HepG2 (cell line): ENCODE data around the gene DPEP3. TPM values are rescaled to one million over a fixed set of nuclear protein-coding genes. Genes with fewer than 3 reads are reported as not detected.
A peak's percentile ranks its signal among the peaks of the same experiment; 100 is the strongest.

Experiments used
- ATF1 ChIP-seq: IDR thresholded peaks from 2 replicates; pipeline ENCODE4 v1.6.1; 2016; ENCODE audit warnings: mild to moderate bottlenecking, control low read depth
- CEBPZ ChIP-seq: IDR thresholded peaks from 2 replicates; pipeline ENCODE4 v1.6.1; 2012; ENCODE audit warnings: low read length, improper control_type of control experiment
- JDP2 ChIP-seq: sonication (generic); formaldehyde crosslinking; IDR thresholded peaks from 2 replicates; pipeline ENCODE4 v1.8.1; 2022; ENCODE audit warnings: missing genetic modification reagents, borderline replicate concordance
- MBD4 ChIP-seq: IDR thresholded peaks from 2 replicates; pipeline ENCODE4 v1.6.1; 2012; ENCODE audit warnings: low read length, inconsistent platforms, borderline replicate concordance
- NBN ChIP-seq: fragments of 450-650 bp; conservative IDR thresholded peaks from 2 replicates; pipeline ENCODE4 v1.6.1; 2017
- NFKB2 ChIP-seq: sonication (generic); formaldehyde crosslinking; IDR thresholded peaks from 2 replicates; pipeline ENCODE4 v1.4.0; 2020; ENCODE audit warnings: missing genetic modification reagents, borderline replicate concordance
- POLR2A ChIP-seq, 2 experiments: IDR thresholded peaks; 2 replicates each; pipeline ENCODE4 v1.6.1; 2011; ENCODE audit warnings: low read depth in 2 of 2, low read length in 2 of 2, mild to moderate bottlenecking in 1 of 2, moderate library complexity in 1 of 2; ENCODE audit not compliant: insufficient read depth in 1 of 2
- RARA ChIP-seq: IDR thresholded peaks from 2 replicates; pipeline ENCODE4 v1.6.1; 2016; ENCODE audit warnings: missing genetic modification reagents, missing compliant biosample characterization
- STAG1 ChIP-seq: sonication (generic); formaldehyde crosslinking; IDR thresholded peaks from 2 replicates; pipeline ENCODE4 v1.4.0; 2020; ENCODE audit warnings: missing genetic modification reagents
- TEAD3 ChIP-seq: optimal IDR thresholded peaks from 2 replicates; pipeline ENCODE3; 2016; ENCODE audit warnings: borderline replicate concordance
- ZNF142 ChIP-seq: sonication (generic); formaldehyde crosslinking; IDR thresholded peaks from 2 replicates; pipeline ENCODE4 v1.4.0; 2020; ENCODE audit warnings: missing genetic modification reagents
- ZNF549 ChIP-seq: sonication (generic); formaldehyde crosslinking; IDR thresholded peaks from 2 replicates; pipeline ENCODE4 v1.5.0; 2020; ENCODE audit warnings: missing genetic modification reagents
- ZNF615 ChIP-seq: sonication (generic); formaldehyde crosslinking; IDR thresholded peaks from 2 replicates; pipeline ENCODE4 v1.5.0; 2020; ENCODE audit warnings: mild to moderate bottlenecking, missing genetic modification reagents, borderline replicate concordance
- ZNF616 ChIP-seq: sonication (generic); formaldehyde crosslinking; IDR thresholded peaks from 2 replicates; pipeline ENCODE4 v1.5.0; 2020; ENCODE audit warnings: low read depth, mild to moderate bottlenecking, missing genetic modification reagents
- ZNF687 ChIP-seq: sonication (generic); formaldehyde crosslinking; IDR thresholded peaks from 2 replicates; pipeline ENCODE4 v1.5.1; 2020; ENCODE audit warnings: mild to moderate bottlenecking, missing genetic modification reagents, moderate library complexity
- polyA plus RNA-seq, 8 experiments: library from polyadenylated mRNA; depleted of rRNA in 3 of 8; stranded (reverse) in 7 of 8; unstranded in 1 of 8; fragments of >200 nt; fragmentation: Illumina TruSeq in 4 of 8; extraction: Trizol in 4 of 8; gene quantifications; 2 replicates each; pipeline versions ENCODE4 v1.2.1 to v1.2.3, GENCODE V29; 2011 to 2016; ENCODE audit warnings: low read depth in 4 of 8, missing spikeins in 1 of 8, mixed read lengths in 1 of 8; ENCODE audit not compliant: insufficient read depth in 1 of 8
- total RNA-seq, 5 experiments: library from RNA; depleted of rRNA; stranded (reverse); fragments of >200 nt; fragmentation: Illumina TruSeq; extraction: Trizol; gene quantifications; 2 replicates each; pipeline ENCODE4 v1.2.3, GENCODE V29; 2016; ENCODE audit warnings: low read depth in 1 of 5

The DPEP3 gene
- total and polyA plus RNA-seq, 2 of the 13 experiments (the other 11 are each of a cell fraction or from before 2014, with no cell fraction given): not detected

GRCh38 chr16:67931712-67932461 is 48.4 kb downstream of the DPEP3 start, which contains the start of gene CTRL (continued):
- no peak for TF ChIP-seq ZNF142 (CRISPR knock-in tag)
- TF ChIP-seq NBN: no peak
- no peak for TF ChIP-seq CEBPZ
- TF ChIP-seq ZNF549 (CRISPR knock-in tag): no peak
- TF ChIP-seq RARA (CRISPR knock-in tag): no peak
- TF ChIP-seq POLR2A (IDR thresholded peaks at IDR 0.05; ENCODE audit: insufficient read depth in 1 of 2, low read depth in 2 of 2, low read length in 2 of 2): 0 out of 4 replicates have a peak, but pooled peaks of 1 of the 2 experiments have one; percentile 25
- TF ChIP-seq MBD4: no peak
- TF ChIP-seq NFKB2: no peak
- TF ChIP-seq ZNF615: no peak
- no peak for TF ChIP-seq JDP2 (CRISPR knock-in tag)
- peak; percentile 27; the same call in 1 of the 2 replicates for TF ChIP-seq ZNF687 (CRISPR knock-in tag)
- TF ChIP-seq STAG1 (CRISPR knock-in tag): peak; percentile 12; the same call in 1 of the 2 replicates
- TF ChIP-seq ATF1: no peak
- no peak for TF ChIP-seq ZNF616 (CRISPR knock-in tag)
- TF ChIP-seq TEAD3 (CRISPR knock-in tag): peak; percentile 99
